RWPE2 (cell line): Measurements from ENCODE around the gene PRPH.

Experiments
- ATAC-seq: fragments of 200-7000 bp; cut with Tn5 transposase; 3 replicates; pipeline ENCODE4 v1.9.1; 2021; ENCODE audit warnings: low read depth
- DNase-seq: peaks from one replicate; pipeline ENCODE4 v3.0.0-alpha.2; 2020; ENCODE audit warnings: low spot score
- H3K27ac ChIP-seq: fragments of 450-650 bp; 2 replicates; pipeline ENCODE4 v1.5.1; 2017; ENCODE audit warnings: mild to moderate bottlenecking; ENCODE audit not compliant: poor library complexity, severe bottlenecking
- H3K27me3 ChIP-seq: fragments of 250-450 bp; sonication (Bioruptor Pico); 2 replicates; pipeline ENCODE4 v1.5.1; 2021; ENCODE audit warnings: mild to moderate bottlenecking, moderate library complexity; ENCODE audit not compliant: insufficient read depth, poor library complexity, severe bottlenecking
- H3K36me3 ChIP-seq: fragments of 250-450 bp; sonication (Bioruptor Pico); 2 replicates; pipeline ENCODE4 v1.5.1; 2020; ENCODE audit warnings: low read depth, mild to moderate bottlenecking, moderate library complexity
- H3K4me1 ChIP-seq: fragments of 250-450 bp; sonication (Bioruptor Pico); 2 replicates; pipeline ENCODE4 v1.5.1; 2021; ENCODE audit warnings: mild to moderate bottlenecking, moderate library complexity; ENCODE audit not compliant: insufficient read depth, poor library complexity, severe bottlenecking
- H3K4me3 ChIP-seq: fragments of 250-450 bp; sonication (Bioruptor Pico); 2 replicates; pipeline ENCODE4 v1.5.1; 2021; ENCODE audit warnings: mild to moderate bottlenecking, moderate library complexity; ENCODE audit not compliant: severe bottlenecking
- H3K9me3 ChIP-seq: fragments of 250-450 bp; sonication (Bioruptor Pico); 2 replicates; pipeline ENCODE4 v1.5.1; 2021; ENCODE audit warnings: mild to moderate bottlenecking, moderate library complexity; ENCODE audit not compliant: severe bottlenecking
- TF ChIP-seq, protein P1 (sequence below): fragments of 450-650 bp; IDR thresholded peaks from one replicate; pipeline ENCODE4 v1.5.1; 2017; ENCODE audit warnings: mild to moderate bottlenecking, moderate library complexity; ENCODE audit not compliant: poor library complexity, severe bottlenecking

The PRPH gene

DNA sequence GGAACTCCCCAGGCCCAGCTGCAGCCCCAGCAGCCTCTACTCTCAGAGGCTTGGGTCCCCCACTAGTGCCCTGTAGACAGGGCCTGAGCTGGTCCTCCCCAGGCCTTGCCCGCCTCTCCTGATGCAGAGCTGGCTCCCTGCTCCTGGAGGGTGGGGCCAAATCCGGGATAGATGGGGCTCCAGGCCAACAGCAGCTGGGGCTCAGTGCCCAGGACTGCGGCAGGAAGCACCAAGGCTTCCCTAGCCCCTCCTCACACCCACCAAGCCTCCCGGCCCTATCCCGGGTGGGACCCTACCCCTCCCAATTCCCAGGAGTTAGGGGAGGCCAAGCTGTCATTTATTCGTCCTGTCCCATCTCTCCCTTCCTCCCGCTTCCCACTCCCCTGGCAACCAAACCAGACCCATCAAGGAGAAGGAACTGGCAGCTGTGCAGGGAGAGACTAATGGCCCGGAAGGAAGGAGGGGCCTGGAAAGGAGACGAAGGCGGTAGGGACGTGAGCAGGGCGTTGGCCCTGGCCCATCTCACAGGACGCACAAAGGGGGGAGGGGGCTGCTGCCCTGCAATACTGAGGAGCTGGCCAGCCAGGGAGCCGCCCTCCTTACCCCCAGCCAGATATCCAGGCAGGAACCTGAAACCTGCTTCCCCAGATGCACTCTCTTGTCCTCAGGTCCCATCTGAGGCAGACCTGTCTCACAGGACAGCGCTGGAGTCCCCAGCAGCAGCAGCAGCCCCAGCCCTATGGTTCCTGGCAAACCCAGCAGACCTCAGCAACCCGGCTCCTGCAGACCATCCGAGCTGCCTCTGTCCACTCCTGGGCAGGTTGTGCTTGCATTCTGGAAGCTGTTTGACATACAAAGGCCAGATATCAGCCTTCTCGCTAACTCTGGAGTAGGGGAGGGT lies 1.6 kb upstream of the PRPH start:
- H3K4me1 ChIP-seq, result peaks cover 7% of the 10 kb centered on the region
- H3K36me3 ChIP-seq, result no peaks in the 10 kb centered on the region
- TF ChIP-seq, protein P1, sequence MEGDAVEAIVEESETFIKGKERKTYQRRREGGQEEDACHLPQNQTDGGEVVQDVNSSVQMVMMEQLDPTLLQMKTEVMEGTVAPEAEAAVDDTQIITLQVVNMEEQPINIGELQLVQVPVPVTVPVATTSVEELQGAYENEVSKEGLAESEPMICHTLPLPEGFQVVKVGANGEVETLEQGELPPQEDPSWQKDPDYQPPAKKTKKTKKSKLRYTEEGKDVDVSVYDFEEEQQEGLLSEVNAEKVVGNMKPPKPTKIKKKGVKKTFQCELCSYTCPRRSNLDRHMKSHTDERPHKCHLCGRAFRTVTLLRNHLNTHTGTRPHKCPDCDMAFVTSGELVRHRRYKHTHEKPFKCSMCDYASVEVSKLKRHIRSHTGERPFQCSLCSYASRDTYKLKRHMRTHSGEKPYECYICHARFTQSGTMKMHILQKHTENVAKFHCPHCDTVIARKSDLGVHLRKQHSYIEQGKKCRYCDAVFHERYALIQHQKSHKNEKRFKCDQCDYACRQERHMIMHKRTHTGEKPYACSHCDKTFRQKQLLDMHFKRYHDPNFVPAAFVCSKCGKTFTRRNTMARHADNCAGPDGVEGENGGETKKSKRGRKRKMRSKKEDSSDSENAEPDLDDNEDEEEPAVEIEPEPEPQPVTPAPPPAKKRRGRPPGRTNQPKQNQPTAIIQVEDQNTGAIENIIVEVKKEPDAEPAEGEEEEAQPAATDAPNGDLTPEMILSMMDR, result no peak
- H3K27me3 ChIP-seq, result peaks cover 24% of the 10 kb centered on the region
- no peak overlapping the region for H3K27ac ChIP-seq
- ATAC-seq (no peak), DNase-seq (no peak)
- H3K9me3 ChIP-seq, result no peaks in the 10 kb centered on the region
- no peak overlapping the region for H3K4me3 ChIP-seq

DNA sequence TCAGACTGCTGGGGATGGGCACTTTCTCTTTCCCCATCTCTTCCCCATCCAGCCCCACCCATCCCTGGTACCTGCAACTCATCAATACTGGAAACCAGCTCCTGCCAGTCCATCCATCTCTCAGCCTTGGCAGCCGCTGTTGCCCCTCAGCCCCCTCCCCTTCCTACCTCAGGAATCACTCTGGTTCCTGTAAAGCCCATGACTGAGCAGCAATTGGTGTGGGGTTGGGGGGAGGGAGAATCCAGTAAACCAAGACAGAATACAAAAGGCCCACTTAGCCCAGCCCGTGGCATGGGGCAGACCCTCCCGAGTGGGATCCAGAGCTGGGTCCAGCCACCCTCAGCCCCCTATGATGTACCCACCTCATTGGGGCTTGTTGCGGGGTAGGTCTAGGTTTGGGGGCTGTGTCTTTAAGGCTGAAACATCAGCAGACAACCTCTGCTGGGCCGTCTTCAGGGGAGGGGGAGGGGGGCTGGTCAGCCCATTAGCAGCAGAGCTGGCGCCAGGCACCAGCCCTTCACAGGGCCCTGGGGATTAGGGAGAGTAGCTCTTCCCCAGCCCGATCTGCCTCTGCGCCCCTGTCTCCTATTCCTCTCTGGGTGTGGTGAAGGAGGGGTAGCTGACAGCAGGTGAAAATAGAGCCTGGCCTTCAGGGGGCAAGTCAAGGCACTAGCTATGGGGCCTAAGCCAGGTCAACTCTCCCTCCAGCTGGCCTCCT lies 702 bp upstream of the PRPH start:
- ATAC-seq (no peak), DNase-seq (no peak)
- H3K27me3 ChIP-seq, result peaks cover 24% of the 10 kb centered on the region
- H3K4me1 ChIP-seq, result no peaks in the 10 kb centered on the region
- TF ChIP-seq, protein P1, result no peak
- no peaks in the 10 kb centered on the region for H3K9me3 ChIP-seq
- no peaks in the 10 kb centered on the region for H3K36me3 ChIP-seq
- no peak overlapping the region for H3K27ac ChIP-seq
- H3K4me3 ChIP-seq, result no peak overlapping the region

DNA sequence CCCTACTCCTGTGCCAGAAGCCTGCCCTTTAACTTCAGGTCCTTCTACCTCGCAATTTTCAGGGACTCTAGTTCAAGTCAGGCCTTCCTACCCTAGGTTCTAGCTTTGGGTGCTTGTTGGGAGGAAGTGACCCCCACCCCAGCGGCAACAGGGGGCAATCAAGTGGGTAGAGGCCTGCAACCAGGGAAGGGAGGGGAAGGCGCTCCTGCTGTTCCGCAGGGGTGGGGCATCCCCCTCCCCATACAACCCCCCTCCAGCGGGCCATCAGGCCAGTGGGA lies 204 bp upstream of the PRPH start:
- DNase-seq, result no peak
- TF ChIP-seq, protein P1, result no peak
- Histone ChIP-seq H3K9me3 (no peaks in the 10 kb centered on the region), H3K4me3 (no peak overlapping the region), H3K36me3 (no peaks in the 10 kb centered on the region), H3K27ac (no peak overlapping the region), H3K27me3 (peaks cover 24% of the 10 kb centered on the region), H3K4me1 (no peaks in the 10 kb centered on the region)
- no peak for ATAC-seq

DNA sequence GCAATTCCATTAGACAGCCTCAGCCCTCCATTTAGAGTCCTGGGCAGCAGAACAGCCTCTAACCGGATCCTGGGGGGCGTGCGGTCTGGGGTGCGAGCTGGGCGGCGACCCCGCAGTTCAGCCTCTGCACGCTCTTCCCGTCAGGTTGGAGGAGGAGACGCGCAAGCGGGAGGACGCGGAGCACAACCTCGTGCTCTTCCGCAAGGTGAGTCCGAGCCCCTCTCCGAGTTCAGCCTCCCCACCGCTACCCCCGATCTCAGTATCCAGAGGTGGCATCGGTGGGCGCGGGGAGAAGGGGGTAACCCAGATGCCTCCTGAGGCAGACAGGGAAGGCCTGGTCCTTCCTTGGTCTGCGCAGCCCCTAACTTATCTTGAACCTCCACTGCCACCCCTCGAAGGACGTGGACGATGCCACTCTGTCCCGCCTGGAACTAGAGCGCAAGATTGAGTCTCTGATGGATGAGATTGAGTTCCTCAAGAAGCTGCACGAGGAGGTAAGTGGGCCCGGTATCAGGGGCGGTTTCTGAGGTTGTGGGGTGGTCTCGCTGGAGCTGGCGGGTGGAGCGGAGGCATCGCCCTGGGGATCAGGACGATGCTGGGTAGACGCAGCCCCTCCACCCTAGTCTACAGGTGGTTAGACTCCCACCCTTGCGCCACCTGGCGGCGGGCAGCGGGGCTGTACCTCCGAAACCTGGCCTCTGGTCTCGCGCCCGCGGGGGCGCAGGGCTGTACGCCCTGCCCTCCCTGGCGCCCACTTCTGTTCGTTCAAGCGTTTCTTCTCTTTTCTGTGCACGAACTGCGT lies 1.3 kb downstream of the PRPH start:
- H3K4me3 ChIP-seq, result peak overlapping the region; percentile 27
- peaks cover 24% of the 10 kb centered on the region for H3K27me3 ChIP-seq
- no peaks in the 10 kb centered on the region for H3K9me3 ChIP-seq
- ATAC-seq (peak; percentile 44), DNase-seq (peak; percentile 42)
- no peaks in the 10 kb centered on the region for H3K36me3 ChIP-seq
- TF ChIP-seq, protein P1, result peak; percentile 78
- no peak overlapping the region for H3K27ac ChIP-seq
- no peaks in the 10 kb centered on the region for H3K4me1 ChIP-seq
